Omental fat pad (tissue), 4 donors: ENCODE data around the gene IFNLR1. TPM values are rescaled to one million over a fixed set of nuclear protein-coding genes. Genes with fewer than 3 reads are reported as not detected.

Experiments used
- ATAC-seq: fragments of 150-250 bp; one replicate; pipeline ENCODE4 v1.9.1; 2016; ENCODE audit warnings: mild to moderate bottlenecking, moderate library complexity; ENCODE audit not compliant: low FRiP score
- DNase-seq: peaks from one replicate; pipeline ENCODE4 v3.0.0-alpha.2; 2019; ENCODE audit warnings: low spot score
- total RNA-seq, 4 donors: library from RNA; depleted of rRNA; stranded (reverse); fragments of >200 nt; gene quantifications; one replicate each; pipeline ENCODE4 v1.1.0, GENCODE V29; 2016
- TF ChIP-seq, protein P1 (sequence below), 3 donors: fragments of 450-650 bp; IDR thresholded peaks; one replicate each; pipeline ENCODE4 v1.5.1; 2016 to 2017; ENCODE audit warnings: antibody characterized with exemption in 3 of 3, mild to moderate bottlenecking in 3 of 3, moderate library complexity in 2 of 3

The IFNLR1 gene
- total RNA-seq, 4 donors from 2014 or later: 1.1 to 4.6 (median 1.8) TPM; not detected in 1

DNA sequence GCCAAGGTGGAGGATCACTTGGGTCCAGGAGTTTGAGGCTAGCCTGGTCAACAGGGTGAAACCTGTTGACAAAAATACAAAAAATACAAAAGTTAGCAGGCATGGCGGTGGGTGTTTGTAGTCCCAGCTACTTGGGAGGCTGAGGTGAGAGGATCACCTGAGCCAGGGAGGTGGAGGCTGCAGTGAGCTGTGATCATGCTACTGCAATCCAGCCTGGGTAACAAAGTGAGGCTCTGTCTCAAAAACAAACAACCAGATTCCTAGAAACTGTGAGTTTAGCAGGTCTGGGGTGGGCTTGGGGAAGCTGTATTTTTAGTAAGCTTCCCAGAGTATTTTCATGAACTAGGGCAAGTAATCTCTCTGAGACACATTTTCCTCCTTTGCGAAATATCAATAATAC lies 70.0 kb downstream of the IFNLR1 start:
- TF ChIP-seq, protein P1, sequence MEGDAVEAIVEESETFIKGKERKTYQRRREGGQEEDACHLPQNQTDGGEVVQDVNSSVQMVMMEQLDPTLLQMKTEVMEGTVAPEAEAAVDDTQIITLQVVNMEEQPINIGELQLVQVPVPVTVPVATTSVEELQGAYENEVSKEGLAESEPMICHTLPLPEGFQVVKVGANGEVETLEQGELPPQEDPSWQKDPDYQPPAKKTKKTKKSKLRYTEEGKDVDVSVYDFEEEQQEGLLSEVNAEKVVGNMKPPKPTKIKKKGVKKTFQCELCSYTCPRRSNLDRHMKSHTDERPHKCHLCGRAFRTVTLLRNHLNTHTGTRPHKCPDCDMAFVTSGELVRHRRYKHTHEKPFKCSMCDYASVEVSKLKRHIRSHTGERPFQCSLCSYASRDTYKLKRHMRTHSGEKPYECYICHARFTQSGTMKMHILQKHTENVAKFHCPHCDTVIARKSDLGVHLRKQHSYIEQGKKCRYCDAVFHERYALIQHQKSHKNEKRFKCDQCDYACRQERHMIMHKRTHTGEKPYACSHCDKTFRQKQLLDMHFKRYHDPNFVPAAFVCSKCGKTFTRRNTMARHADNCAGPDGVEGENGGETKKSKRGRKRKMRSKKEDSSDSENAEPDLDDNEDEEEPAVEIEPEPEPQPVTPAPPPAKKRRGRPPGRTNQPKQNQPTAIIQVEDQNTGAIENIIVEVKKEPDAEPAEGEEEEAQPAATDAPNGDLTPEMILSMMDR (IDR thresholded peaks at IDR 0.05): no peak
- DNase-seq: no peak
- no peak for ATAC-seq

DNA sequence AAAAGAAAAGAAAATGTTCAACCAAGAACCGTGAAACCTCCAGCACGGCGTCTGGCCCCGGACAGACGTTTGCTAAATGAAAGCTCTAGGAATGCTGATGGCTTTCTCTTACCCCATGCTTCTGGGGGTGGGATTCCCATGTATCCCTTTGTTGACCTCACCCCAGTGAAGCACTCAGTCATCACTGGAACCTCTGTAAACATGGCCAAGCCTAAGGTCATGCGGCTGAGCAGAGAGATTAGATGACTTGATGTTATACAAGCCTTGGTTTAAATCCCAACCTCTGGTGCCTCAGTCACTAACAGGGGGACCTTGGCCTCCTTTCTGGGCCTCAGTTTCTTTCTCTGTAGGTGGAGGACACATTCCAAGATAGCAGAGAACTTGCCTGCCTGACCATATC lies 72.3 kb downstream of the IFNLR1 start:
- DNase-seq (no peak), ATAC-seq (no peak)
- TF ChIP-seq, protein P1 (IDR thresholded peaks at IDR 0.05): no peak

DNA sequence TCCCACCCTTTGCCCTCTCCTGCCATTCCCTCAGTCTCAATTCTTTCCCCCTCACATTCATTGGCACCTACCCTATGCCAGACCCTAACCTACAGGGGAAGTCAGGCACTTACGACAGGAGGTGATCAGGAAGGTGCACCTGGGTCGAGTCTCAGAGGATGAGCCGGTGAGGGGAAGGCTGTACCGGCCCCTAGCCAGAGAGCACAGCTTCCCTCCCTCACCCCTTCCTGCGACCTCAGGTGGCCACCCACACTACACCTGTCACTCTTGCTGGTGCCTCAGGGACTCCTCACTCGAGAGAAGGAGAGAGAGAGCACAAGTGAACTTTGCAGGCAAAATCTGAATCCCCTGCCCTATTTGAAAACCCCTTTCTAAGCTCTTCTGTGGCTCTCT lies 73.5 kb downstream of the IFNLR1 start:
- DNase-seq: no peak
- TF ChIP-seq, protein P1 (IDR thresholded peaks at IDR 0.05): no peak

DNA sequence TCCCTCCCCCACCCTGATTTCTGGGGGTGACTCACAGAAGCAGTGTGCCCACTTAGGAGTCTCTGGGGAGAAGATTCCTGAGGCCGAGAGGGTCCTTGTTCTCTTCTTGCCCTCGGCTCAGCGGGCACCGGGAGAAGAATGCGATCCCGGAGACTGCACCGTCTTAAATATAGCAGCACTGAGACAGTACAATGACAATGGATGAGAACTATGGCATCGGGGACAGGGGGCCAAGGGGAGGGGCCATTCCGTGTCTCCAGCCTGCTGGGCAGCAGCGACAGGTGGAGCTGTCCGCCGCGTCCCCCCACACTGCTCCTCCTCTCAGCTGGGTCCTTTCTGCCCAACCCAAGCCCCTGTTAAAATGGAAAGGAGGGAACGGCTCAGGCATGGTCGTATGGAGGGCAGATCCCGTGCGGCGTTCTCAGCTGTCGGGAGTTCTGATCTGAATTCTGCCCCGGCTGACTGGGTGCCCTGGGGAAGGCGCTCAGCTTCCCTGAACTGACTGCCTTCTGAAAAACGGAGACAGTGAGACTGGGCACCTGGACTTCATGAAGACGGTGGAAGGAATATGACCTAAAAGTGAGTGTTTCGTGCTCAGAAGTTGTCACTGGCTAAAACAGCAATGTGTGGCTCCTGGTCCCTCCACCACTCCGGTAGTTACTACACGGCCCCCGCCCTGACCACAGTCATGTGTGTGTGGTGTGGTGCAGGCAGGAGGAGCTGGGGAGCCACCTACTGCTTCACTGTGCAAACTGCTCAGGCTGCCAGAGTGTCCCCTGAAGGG lies 74.9 kb downstream of the IFNLR1 start, which contains the start of gene MYOM3:
Gene MYOM3 (minus strand): TSS at position 140 of the 784 bp plus-strand sequence. CDS start 3,499 bp downstream, outside the sequence.
- no peak for DNase-seq
- ATAC-seq: peak; percentile 65
- TF ChIP-seq, protein P1 (IDR thresholded peaks at IDR 0.05): no peak

More for the DNA sequence above, 73.5 kb downstream of the IFNLR1 start:
- ATAC-seq: no peak

DNA sequence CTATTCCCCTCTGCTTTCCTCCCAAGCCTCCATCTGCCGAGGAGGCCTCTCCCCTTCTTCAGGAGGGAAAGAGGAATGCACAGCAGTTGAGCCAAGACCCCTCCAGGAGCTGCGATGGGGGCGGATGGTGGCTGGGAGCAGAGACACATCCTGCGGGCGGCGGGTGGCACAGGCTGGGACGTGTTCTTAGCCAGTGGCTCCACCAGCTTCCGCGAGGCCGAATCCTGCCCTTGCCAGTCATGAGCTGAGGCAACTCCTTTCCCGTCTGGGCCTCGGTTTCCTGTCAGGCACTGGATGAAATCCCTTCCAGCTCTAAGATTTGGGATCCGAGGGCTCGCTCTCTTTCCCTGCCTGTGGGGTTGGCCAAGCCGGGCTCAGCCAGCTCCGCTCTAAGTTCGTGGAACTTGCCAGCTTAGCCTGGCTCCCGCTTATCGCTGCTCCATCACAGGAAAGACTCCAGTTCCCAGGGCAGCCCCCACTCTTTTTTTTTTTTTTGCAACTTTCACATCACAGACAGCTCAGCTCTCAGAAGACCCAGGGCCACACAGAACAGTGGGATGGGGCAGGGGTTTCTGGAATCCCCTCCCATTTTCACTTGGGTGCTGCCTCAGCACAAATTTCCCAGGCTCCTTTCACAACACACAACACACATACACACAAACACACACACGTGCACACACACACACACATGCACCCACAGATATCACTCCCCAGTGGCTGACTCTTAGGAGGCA lies 75.7 kb downstream of the IFNLR1 start:
- TF ChIP-seq, protein P1 (IDR thresholded peaks at IDR 0.05): no peak
- no peak for ATAC-seq

DNA sequence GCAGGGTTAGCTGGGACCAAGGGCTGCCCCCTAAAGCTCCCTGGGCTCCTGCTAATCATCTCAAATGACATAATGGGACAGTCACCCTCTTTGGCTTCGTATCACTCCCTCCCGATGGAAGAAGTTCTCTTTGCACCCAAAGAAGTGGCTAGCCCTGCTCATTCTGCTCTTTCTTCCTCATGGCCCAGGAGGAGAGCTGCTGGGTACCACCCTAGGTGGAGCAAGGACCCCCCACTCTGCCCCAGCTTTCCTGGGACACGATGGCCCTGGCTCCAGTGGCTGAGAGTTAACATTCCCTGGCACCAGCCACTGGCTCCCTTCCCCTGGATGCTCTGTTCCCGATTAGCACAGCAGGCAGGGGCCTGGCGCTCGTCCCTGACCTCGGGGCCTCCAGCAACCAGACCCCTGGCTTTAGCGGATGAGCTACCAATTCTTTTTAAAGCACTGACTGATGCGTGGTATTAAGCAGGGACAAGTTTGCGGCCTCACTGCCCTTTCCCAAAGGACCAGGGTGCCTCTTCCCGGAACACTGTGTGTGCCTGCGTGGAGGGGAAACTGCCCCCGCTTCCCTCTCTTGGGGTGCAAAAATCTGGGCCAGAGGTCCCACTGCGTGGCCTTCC lies 76.3 kb downstream of the IFNLR1 start:
- TF ChIP-seq, protein P1 (IDR thresholded peaks at IDR 0.05): no peak
- ATAC-seq (no peak), DNase-seq (no peak)

More for the DNA sequence above, 75.7 kb downstream of the IFNLR1 start:
- DNase-seq: no peak
